CD4-positive, alpha-beta T cell treated with Interleukin-1 beta for 1 hour (primary cell): ENCODE measurements around the gene HAPLN1.
"Not testable (repeated sequence)": the region's sequence is repeated elsewhere in the genome, so short reads cannot be mapped to it uniquely, and the experiment has no call there.

Experiments
- DNase-seq, 2 donors: peaks; one replicate each; pipeline ENCODE4 v3.0.0-alpha.2; 2020 to 2022

HAPLN1 gene

GRCh38 chr5:83720836-83721537 is at the start of gene HAPLN1:
TSS of gene HAPLN1 (minus strand) at chr5:83720855. CDS start at chr5:83673523, 47,332 bp downstream.
- DNase-seq, result no peak

DNA sequence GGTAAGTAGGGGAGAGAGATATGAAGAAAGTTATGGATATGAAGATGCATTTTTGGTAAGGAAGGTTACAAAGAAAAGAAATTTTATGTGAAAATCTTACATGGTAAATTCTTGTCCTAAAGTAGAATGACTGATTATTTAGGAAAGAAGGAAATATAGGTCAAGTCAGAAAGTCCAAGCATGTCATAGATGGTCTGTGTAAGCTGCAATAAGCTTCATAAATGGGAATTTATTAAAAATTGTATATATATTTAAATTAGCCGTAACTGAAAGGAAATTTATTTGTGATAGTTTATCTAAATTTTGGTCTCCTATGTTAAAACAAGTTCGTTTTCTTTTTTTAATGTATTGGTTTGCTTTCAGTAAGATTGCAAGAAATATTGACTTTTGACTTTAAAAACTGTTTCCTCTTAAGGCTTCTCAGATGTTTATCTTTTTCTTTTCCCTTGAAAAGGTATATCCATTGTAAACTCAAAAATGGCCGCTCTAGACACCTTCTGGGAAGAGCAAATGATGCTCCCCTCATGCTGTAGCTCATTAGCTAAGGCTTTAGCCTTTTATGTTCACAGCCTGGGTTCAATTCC is 46.8 kb upstream of the HAPLN1 start:
- no peak for DNase-seq

GRCh38 chr5:83764101-83764500 is 43.4 kb upstream of the HAPLN1 start:
- DNase-seq, result no peak

DNA sequence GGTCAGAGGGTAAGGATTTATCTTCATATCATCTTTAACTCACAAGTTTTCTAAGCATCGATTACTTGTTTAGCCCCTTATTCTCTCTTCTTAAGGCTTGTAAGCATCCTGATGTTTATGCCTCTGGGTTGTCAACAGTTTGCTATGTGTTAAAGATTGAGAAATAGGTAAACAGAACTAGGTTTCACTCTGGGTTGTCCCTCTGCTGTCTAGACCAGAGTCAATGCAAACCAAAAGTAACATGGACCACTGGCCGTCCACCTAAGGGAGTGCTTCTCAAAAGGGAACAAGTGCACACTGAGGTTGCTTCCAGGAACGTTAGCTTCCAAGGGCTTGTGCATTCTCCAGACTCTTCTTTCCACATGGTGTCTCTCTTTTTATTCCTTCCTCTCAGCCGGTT is 39.9 kb upstream of the HAPLN1 start:
- no peak for DNase-seq

DNA sequence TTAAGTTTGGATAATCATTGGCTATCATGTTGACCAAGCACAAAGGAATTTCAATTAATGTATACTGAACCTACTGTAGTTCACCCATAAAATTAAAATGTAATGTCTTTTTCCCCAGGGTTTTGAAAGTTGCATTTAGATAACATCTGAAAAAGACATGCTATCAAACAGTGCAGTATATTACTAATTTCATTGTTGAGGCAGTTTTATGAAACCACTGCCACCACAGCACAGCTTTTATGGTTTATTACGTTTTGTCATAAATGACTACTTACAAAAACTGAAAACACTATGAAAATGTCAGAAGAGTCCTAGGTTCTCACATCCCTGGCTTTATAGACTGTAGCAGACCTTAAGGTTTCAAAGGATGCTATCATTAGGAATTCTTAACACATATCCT is 32.0 kb upstream of the HAPLN1 start:
- DNase-seq, result no peak

DNA sequence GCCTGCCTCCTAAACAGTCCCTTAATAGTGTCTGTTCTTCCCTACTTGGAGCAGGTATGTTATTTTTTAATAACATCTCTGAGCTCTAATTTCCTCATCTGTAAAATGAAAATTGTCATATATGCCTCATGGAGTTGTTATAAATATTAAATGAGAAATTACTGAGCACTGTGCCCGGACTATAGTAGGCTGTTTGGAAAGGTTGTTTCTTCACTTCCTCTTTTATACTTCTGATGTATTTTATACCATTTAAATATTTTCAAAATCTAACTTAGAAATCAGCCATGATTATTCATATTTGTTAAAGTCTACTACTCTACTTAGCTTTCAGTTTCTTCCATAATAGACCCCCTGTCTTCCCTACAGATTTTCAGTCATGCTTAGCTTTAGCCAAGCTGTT is 30.5 kb upstream of the HAPLN1 start:
- no peak for DNase-seq

DNA sequence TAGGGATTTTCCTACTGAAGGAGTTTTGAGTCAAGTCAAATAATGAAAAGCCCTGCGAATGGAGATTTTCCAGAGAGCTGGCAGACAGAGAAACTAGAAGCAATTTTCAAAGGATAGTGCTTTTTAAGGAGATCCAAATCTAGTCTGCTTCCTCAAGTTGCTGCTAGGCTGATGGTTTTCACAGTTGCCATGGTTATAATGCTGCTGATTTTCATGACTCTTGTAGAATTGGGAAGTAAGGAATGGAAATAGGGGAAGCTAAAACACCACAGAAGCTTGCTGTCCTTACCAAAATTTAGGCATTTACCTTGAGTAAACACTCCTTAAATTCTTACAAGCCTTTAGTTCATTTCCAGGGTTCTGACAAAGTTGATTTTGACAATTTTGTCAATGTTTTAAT is 30.1 kb upstream of the HAPLN1 start:
- DNase-seq, result no peak

DNA sequence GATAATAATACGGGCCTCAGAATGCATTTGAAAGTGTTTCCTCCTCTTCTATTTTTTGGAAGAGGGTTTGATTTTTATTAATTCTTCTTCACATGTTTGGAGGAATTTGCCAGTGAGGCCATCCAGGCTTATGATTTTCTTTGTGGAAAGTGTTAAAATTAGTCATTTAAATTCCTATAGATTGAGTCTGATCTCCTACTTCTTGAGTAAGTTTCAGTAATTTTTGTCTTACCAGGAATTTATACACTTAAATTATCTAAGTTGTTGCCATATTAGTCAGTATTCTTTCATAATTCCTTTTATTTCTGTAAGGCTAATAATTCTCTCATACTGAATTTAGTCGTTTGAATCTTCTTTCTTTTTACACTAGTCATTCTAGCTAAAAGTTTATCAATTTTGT is 25.2 kb upstream of the HAPLN1 start:
- DNase-seq, result no peak

DNA sequence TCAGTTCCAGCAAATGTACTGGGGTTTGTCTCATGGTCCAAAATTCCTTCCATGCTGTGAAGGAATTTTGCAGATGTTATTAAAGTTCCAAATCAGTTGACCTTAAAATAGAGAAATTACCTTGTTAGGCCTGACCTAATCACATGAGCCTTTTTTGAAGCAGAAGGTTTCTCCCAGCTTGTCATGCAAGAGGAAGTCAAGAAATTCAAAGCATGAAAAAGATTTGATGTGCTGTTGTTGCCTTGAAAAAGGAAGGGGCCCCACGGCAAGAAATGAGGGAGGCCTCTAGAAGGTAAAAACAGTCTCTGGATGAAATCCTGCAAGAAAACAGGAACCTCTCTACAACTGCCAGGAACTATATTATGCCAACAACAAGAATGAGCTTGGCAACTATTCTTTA is 24.2 kb upstream of the HAPLN1 start:
- DNase-seq, result no peak

- no peak for DNase-seq
These were observed 21.4 kb upstream of the HAPLN1 start for GRCh38 chr5:83742089-83742488.

GRCh38 chr5:83741571-83741970 is 20.9 kb upstream of the HAPLN1 start:
- DNase-seq, result no peak

DNA sequence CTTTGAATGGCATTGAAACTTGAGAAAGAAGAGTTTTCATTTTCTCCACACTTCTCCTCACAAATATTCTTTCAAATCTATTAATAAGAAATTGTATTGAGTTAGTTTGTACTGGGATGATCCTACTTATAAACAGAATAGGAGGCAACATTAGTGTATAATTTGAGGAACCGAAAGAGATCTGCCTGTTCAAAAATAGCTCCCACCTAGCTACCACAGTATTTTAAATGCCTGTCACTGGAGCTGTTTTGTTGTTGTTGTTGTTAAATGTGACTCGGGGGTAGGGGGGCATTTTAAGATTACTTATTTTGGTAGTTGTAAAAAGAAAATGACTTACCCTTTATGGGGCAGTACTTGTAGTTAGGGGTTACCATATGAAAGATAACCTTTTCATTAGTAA is 20.1 kb upstream of the HAPLN1 start:
- DNase-seq, result no peak

DNA sequence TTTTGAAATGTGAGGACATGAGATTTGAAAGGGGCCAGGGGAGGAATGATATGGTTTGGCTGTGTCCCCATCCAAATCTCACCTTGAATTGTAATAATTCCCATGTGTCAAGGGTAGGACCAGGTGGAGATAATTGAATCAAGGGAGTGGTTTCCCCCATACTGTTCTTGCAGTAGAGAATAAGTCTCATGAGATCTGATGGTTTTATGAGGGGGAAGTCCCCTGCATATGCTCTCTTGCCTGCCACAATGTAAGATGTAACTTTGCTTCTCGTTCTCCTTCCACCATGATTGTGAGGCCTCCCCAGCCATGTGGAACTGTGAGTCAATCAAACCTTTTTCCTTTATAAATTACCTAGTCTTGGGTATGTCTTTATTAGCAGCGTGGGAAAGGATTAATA is 15.5 kb upstream of the HAPLN1 start:
- DNase-seq, result not testable (repeated sequence)

DNA sequence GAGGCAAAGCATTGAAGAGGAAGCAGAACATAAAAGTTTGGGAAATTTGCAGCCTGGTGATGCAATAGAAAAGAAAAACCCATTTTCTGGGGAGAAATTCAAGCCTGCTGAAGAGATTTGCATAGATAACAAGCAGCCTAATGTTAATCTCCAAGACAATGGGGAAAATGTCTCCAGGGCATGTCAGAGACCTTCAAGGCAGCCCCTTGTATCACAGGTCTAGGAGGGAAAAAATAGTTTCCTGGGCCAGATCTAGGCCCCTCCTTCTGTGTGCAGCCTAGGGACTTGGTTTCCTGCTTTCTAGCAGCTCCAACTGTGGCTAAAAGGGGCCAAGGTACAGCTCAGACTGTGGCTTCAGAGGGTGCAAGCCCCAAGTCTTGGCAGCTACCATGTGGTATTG is 14.4 kb upstream of the HAPLN1 start:
- DNase-seq, result not testable (repeated sequence)

DNA sequence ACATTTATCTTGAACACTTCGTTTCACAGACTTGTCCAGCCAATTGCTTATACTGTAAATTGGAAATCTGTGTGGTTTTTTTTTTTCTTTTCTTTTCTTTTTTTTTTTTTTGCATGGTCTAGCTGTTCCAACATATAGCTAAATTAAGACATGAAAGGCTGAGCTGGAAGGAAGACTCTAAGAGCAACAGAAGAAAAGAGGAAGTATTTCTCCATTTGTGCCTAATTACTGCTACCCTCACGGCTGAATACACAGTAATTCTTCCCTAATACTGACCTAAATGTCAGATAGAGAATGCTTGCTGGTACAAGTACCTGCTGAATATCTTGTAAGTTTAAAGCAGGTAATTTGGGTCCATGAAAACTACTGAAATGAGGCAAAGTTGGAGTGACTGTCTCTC is 11.0 kb upstream of the HAPLN1 start:
- no peak for DNase-seq

GRCh38 chr5:83729362-83729761 is 8.7 kb upstream of the HAPLN1 start:
- DNase-seq, result no peak

DNA sequence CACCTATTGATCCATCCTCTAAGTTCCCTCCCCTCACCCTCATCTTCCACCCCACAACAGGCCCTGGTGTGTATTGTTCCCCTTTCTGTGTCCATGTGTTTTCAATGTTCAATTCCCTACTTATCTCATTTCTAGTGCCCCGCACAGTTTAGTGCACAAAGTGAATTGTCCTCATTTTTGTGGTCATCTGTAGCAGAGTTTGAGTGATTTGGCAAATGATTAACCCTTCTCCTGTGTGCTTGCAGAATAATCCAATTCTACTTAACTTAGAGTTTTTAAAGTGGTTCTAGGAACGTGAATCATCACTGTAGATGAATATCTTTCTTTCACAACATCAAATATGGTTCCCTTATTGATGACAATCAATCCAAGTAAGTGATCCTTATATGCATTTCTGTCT is 6.3 kb upstream of the HAPLN1 start:
- no peak for DNase-seq

GRCh38 chr5:83724935-83725334 is 4.3 kb upstream of the HAPLN1 start:
- no peak for DNase-seq

GRCh38 chr5:83724001-83724400 is 3.3 kb upstream of the HAPLN1 start:
- no peak for DNase-seq

DNA sequence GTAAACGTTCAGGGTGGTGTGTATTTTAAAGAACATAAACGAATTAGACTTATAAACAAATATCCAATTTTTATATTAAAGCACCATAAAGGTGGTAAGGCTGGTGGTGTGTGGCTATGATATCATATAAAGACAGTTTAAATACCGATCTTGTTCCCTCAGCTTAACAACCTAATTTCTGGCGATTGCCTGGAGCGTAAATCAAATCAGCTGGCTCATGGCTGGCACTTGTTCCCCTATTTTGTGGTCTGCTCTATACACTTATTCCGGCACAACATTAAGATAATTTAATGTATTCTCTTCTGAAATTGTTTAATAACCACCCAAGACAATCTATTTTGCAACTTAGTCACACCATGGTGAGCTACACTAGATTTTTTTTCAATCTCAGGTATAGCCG is 2.4 kb upstream of the HAPLN1 start:
- DNase-seq, result no peak

DNA sequence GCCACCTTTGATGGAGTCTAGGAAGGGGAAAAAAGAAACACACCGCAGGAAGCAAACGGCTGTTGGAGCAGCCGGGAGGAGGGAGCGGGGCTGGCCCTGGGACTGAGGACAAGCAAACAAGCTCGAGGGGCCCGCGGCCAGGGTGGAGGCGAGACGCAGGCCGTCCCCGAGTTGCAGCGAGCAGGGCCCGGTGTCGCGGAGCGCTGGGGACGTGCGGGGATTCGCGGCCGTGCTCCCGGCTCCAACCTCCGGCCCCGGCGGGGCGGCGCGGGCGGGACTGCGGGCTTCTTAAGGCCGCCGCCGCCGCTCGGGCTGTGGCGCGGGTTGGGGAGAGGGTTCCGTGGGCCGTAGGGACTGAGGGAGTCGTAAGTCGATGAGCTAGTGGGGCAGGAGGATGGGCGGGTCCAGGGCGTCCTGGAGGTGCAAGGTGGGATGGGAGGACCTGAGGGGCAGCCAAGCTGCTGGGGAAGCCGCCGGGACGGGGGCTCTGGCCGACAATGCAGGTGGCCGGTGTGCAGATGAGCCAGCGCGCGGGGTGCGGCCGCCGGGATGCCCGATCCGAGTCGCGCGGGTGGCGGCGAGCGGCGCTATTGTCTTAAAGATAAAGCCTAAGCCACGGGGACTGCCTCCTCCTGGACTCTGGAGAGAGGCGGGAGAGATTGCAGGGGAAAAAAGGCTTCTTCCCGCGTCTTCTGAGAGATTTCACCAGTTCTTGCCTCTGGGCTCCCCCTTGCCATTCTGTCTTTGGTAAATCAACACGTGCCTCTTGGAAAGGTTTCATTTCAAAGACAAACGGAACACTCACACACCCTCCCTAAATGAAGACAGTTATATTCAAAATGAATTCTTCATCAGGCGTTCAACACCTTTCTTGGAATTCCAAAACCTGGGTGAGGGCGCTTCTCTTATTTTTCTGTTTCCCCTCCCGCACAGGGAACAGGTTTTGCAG is 1.6 kb upstream of the HAPLN1 start:
- no peak for DNase-seq

DNA sequence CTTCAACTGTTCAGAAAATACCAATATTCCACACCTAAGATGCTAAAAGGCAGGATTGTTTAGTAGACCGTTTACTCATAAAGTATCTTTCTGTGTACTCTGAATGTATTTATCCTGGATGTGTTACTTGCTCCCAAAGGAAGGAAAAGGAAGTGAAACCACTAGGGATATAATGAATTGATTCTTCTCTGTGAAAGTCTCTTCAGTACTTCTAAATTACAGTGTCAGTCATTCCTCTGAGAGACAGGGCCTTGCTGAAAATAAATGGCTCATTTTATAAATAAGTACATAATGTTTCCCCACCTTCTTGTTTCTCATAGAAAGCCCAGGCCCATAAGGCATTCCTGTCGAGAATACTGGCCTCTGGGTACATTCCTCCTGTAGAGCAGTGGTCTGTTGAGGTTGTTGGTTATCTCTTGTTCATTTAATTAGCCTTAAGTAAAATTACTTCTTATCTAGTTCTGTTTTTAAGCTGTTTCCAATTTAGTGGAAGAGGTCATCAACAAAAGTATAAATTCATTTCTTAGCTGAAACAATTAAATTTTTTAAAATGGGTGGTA is 1.6 kb downstream of the HAPLN1 start:
- DNase-seq, result no peak

GRCh38 chr5:83718195-83718825 is 2.3 kb downstream of the HAPLN1 start:
- DNase-seq, result peak in 1 of 2 donors; percentile 13
